Kidney (tissue), 14 donors: ENCODE measurements around the gene SLC25A22. TPM values are rescaled to one million over a fixed set of nuclear protein-coding genes. Genes with fewer than 3 reads are reported as not detected.

Experiments used
- DNase-seq, 5 donors: peaks; one replicate each; pipeline ENCODE4 v3.0.0-alpha.2; 2013 to 2020
- FAIRE-seq: peaks from 2 replicates; lab custom pipeline; 2012; peaks lifted over from hg19 to GRCh38; lab: Jason Lieb, UNC
- H3K27ac ChIP-seq, 2 donors: one replicate each; pipeline ENCODE4 v1.7.0; 2013; ENCODE audit warnings: low read depth in 2 of 2, low read length in 2 of 2, inconsistent platforms in 1 of 2
- H3K27me3 ChIP-seq: one replicate; pipeline ENCODE4 v1.7.1; 2013; ENCODE audit warnings: low read length, inconsistent platforms; ENCODE audit not compliant: control insufficient read depth, insufficient read depth
- H3K36me3 ChIP-seq, 3 donors: one replicate each; pipeline versions ENCODE4 v1.7.0 to v1.7.1; 2013; ENCODE audit warnings: low read length in 3 of 3, control low read depth in 1 of 3, inconsistent platforms in 1 of 3; ENCODE audit not compliant: insufficient read depth in 3 of 3, control insufficient read depth in 2 of 3
- H3K4me1 ChIP-seq, 3 donors: one replicate each; pipeline versions ENCODE4 v1.7.0 to v1.7.1; 2013; ENCODE audit warnings: low read length in 3 of 3, inconsistent platforms in 1 of 3, low read depth in 1 of 3; ENCODE audit not compliant: control insufficient read depth in 2 of 3, insufficient read depth in 2 of 3
- H3K4me3 ChIP-seq, 3 donors: one replicate each; pipeline versions ENCODE4 v1.7.0 to v1.8.1; 2013; ENCODE audit warnings: low read length in 3 of 3, control low read depth in 1 of 3, inconsistent platforms in 1 of 3
- H3K9ac ChIP-seq, 3 donors: one replicate each; pipeline versions ENCODE4 v1.7.0 to v1.7.1; 2013; ENCODE audit warnings: low read length in 3 of 3, control low read depth in 1 of 3, inconsistent platforms in 1 of 3
- H3K9me3 ChIP-seq, 3 donors: one replicate each; pipeline versions ENCODE4 v1.7.0 to v1.7.1; 2013; ENCODE audit warnings: low read length in 3 of 3, control low read depth in 1 of 3, inconsistent platforms in 1 of 3; ENCODE audit not compliant: control insufficient read depth in 2 of 3, insufficient read depth in 1 of 3
- CTCF ChIP-seq: IDR thresholded peaks from 3 replicates; pipeline ENCODE4 v1.5.1; 2012; ENCODE audit warnings: mild to moderate bottlenecking, moderate library complexity, borderline replicate concordance; ENCODE audit not compliant: insufficient read depth; ENCODE audit errors: extremely low read depth
- intact Hi-C: fragments of 100-400 bp; cut with DNase I; formaldehyde crosslinking; loops from one replicate; pipeline ENCODE4 v1.11.1; 2022
- polyA plus RNA-seq: library from polyadenylated mRNA; stranded (reverse); fragments of 350-450 nt; fragmentation: Illumina TruSeq; extraction: RNeasy Lipid Tissue Mini Kit (QIAGEN cat#74804); gene quantifications from one replicate; pipeline ENCODE4 v1.2.3, GENCODE V29; 2014; ENCODE audit warnings: low read depth, low replicate concordance; ENCODE audit not compliant: insufficient read depth
- total RNA-seq: library from RNA; stranded (reverse); fragmentation: NEBNext Ultra II Directional; extraction: Animal tissue kit (Norgen Biotek cat#: 25700); gene quantifications from one replicate; pipeline ENCODE4 v1.2.1, GENCODE V29; 2021
- donor health status: control.
- donor health status: control.
- donor health status: control.
- donor health status: control.
- donor health status: control.
- donor health status: DM: yes; HTN: yes; CAD: no.
- donor health status: Normal renal cell carcinoma (clear cell type).

Gene SLC25A22
- total and polyA plus RNA-seq, 2 donors from 2014 or later = 14.3 to 17.8 TPM

GRCh38 chr11:771617-772204 lies 26.4 kb downstream of the SLC25A22 start:
- Histone ChIP-seq H3K36me3 (peaks cover 0 to 11% (median 9%) of the 10 kb centered on the region in 3 donors), H3K9me3 (no peaks in the 10 kb centered on the region), H3K9ac (no peak overlapping the region), H3K27ac (no peak overlapping the region), H3K4me3 (no peak overlapping the region), H3K27me3 (no peaks in the 10 kb centered on the region), H3K4me1 (peaks cover 0 to 9% (median 0%) of the 10 kb centered on the region in 3 donors)
- DNase-seq (peak in 1 of 5 donors; percentile 69), FAIRE-seq (no peak)
- TF ChIP-seq CTCF = no peak
- intact Hi-C loops = no loop called here

GRCh38 chr11:770642-771616 lies 27.2 kb downstream of the SLC25A22 start:
- Histone ChIP-seq H3K4me3 (no peak overlapping the region), H3K27ac (no peak overlapping the region), H3K36me3 (peaks cover 0 to 13% (median 9%) of the 10 kb centered on the region in 3 donors), H3K9ac (no peak overlapping the region), H3K9me3 (no peaks in the 10 kb centered on the region), H3K27me3 (no peaks in the 10 kb centered on the region), H3K4me1 (peaks cover 0 to 3% (median 0%) of the 10 kb centered on the region in 3 donors)
- DNase-seq (peak in 1 of 5 donors; percentile 70), FAIRE-seq (no peak)
- no peak for TF ChIP-seq CTCF
- intact Hi-C loops = no loop called here

GRCh38 chr11:769887-770641 lies 28.0 kb downstream of the SLC25A22 start:
- FAIRE-seq = no peak
- intact Hi-C loops = no loop called here
- DNase-seq = no peak
- no peak overlapping the region for H3K9ac ChIP-seq
- no peak overlapping the region for H3K27ac ChIP-seq
- TF ChIP-seq CTCF = no peak
- peaks cover 0 to 13% (median 9%) of the 10 kb centered on the region in 3 donors for H3K36me3 ChIP-seq
- no peak overlapping the region for H3K4me3 ChIP-seq
- H3K27me3 ChIP-seq = no peaks in the 10 kb centered on the region
- H3K9me3 ChIP-seq = no peaks in the 10 kb centered on the region
- no peaks in the 10 kb centered on the region for H3K4me1 ChIP-seq
